ENCODE results near the gene PNKP. TPM values are rescaled to one million over a fixed set of nuclear protein-coding genes. Genes with fewer than 3 reads are reported as not detected.

Gene PNKP
- total and polyA plus RNA-seq, 10 of the 15 experiments (the other 5 are each of a cell fraction or from before 2014, with no cell fraction given): 2.9 to 82.3 (median 33.2) TPM

DNA sequence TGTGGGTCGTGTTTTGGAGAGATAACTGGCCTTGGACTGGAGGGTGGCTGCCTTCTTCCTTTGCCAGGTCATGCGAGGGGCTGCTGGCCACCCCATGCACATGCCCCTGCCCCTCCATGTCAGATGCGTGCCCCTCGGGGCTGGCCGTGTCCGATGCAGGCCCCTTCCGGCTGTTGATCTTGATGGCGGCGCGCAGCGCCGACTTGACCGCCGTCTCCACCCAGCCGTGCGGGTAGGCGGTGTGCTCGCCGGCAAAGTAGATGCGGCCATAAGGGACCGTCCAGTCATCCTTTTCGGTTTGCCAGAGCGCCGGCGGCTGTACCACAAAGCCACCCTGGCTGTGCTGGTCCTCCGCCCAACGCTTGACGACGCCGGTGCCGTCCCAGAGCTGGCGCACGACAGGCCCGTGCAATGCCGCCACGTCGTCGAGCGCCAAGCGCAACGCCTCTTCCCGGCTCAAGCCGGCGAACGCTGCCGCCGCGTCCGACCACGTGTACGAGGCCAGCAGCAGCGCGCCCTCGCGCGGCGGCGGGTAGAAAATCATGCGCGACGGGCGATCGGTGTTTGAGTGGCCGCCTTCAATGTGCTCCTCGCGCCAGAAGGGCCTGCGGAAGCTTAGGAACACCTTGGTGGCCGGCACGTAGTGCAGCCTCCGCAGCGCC, 22.4 kb upstream of the PNKP start:
- peak overlapping the region; percentile 63 for H2AFZ ChIP-seq (ENCODE audit: control insufficient read depth, low read depth, low read length)
- no peaks in the 10 kb centered on the region; the same call in 2 of the 3 replicates for H3K9me3 ChIP-seq (replicated peaks; ENCODE audit: control insufficient read depth, insufficient read depth, low read length)
- H3K27me3 ChIP-seq (replicated peaks in 1 of 2; ENCODE audit: control insufficient read depth in 2 of 2, insufficient read depth in 2 of 2, low read length in 1 of 2): no peaks in the 10 kb centered on the region
- RAD21 ChIA-PET (ENCODE audit: unreplicated experiment): interaction anchor here (0.7 to 2.5 kb wide), 7 partner anchors 17 to 123 kb away, joined by 3 to 14 read pairs (median 5); partner anchors contain the start of genes AP2A1, ATF5, NUP62 and PTOV1
- peaks cover 0 to 9% of the 10 kb centered on the region in 2 experiments; a peak in 3 of 4 replicates for H3K36me3 ChIP-seq (ENCODE audit: control insufficient read depth in 2 of 2, insufficient read depth in 2 of 2, low read length in 1 of 2)
- BruUV-seq (replicated peaks): no TSS peak
- H3K4me2 ChIP-seq (ENCODE audit: control insufficient read depth, insufficient read depth): peak overlapping the region; percentile 84
- in situ Hi-C loops (cut with MboI) (loop anchor here (25.0 kb wide), 1 partner anchor 1253 kb away; the partner anchor contains the start of genes CA11 and DBP), intact Hi-C loops (cut with micrococcal nuclease; ENCODE audit: unreplicated experiment) (loop anchor here (1.0 kb wide), 1 partner anchor 13 kb away; the partner anchor contains the start of genes AKT1S1 and TBC1D17)
- WGBS (ENCODE audit: insufficient coverage, insufficient replicate concordance, low lambda C conversion rate, missing lambda C conversion rate): 40% methylated on average over 71 of the region's 71 CpGs
- H3K9ac ChIP-seq (ENCODE audit: control insufficient read depth, insufficient read depth, low read length): no peak overlapping the region
- SMC1A ChIA-PET (ENCODE audit: uncharacterized antibody, unreplicated experiment): interaction anchor here (0.8 to 3.1 kb wide), 3 partner anchors 12 to 39 kb away, joined by 4 to 15 read pairs (median 5); partner anchors contain the start of genes ATF5 and NUP62
- peak; percentile 27 for FAIRE-seq
- H3K4me1 ChIP-seq (ENCODE audit: control insufficient read depth, insufficient read depth, low read length): peaks cover 25% of the 10 kb centered on the region
- H3K27ac ChIP-seq (ENCODE audit: control insufficient read depth, insufficient read depth): peak overlapping the region; percentile 18; the same call in 1 of the 2 replicates
- CTCF ChIA-PET: interaction anchor here (0.8 to 1.1 kb wide), 7 partner anchors 13 to 81 kb away, joined by 3 to 7 read pairs (median 4); partner anchors contain the start of genes AKT1S1, ATF5, NUP62 and TBC1D17
- peak overlapping the region; percentile 53; the same call in 1 of the 2 replicates for H3K4me3 ChIP-seq
- DNase-seq (ENCODE audit: low read depth, low spot score): no peak
- no peaks in the 10 kb centered on the region for H4K20me1 ChIP-seq (ENCODE audit: control insufficient read depth, insufficient read depth)
- peak; percentile 31 for ATAC-seq
- POLR2A ChIA-PET: interaction anchor here (0.6 to 3.6 kb wide), 10 partner anchors 8 to 529 kb away, joined by 3 to 33 read pairs (median 4); partner anchors contain the start of genes AKT1S1, ATF5, NUP62 and SPIB
- H3K79me2 ChIP-seq (ENCODE audit: control insufficient read depth, insufficient read depth, low read length): peaks cover 28% of the 10 kb centered on the region
- peak; percentile 40 for TF ChIP-seq RAD21 (IDR thresholded peaks at IDR 0.05; ENCODE audit: insufficient read depth, low read depth, low read length)
- TF ChIP-seq NRF1 (conservative IDR thresholded peaks at IDR 0.05; ENCODE audit: low read depth, low read length): no peak
- TF ChIP-seq SREBF1 (IDR thresholded peaks at IDR 0.05; ENCODE audit: low read length): no peak
- TF ChIP-seq, protein P1, sequence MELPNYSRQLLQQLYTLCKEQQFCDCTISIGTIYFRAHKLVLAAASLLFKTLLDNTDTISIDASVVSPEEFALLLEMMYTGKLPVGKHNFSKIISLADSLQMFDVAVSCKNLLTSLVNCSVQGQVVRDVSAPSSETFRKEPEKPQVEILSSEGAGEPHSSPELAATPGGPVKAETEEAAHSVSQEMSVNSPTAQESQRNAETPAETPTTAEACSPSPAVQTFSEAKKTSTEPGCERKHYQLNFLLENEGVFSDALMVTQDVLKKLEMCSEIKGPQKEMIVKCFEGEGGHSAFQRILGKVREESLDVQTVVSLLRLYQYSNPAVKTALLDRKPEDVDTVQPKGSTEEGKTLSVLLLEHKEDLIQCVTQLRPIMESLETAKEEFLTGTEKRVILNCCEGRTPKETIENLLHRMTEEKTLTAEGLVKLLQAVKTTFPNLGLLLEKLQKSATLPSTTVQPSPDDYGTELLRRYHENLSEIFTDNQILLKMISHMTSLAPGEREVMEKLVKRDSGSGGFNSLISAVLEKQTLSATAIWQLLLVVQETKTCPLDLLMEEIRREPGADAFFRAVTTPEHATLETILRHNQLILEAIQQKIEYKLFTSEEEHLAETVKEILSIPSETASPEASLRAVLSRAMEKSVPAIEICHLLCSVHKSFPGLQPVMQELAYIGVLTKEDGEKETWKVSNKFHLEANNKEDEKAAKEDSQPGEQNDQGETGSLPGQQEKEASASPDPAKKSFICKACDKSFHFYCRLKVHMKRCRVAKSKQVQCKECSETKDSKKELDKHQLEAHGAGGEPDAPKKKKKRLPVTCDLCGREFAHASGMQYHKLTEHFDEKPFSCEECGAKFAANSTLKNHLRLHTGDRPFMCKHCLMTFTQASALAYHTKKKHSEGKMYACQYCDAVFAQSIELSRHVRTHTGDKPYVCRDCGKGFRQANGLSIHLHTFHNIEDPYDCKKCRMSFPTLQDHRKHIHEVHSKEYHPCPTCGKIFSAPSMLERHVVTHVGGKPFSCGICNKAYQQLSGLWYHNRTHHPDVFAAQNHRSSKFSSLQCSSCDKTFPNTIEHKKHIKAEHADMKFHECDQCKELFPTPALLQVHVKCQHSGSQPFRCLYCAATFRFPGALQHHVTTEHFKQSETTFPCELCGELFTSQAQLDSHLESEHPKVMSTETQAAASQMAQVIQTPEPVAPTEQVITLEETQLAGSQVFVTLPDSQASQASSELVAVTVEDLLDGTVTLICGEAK (IDR thresholded peaks at IDR 0.05; ENCODE audit: borderline replicate concordance): no peak
- no peak for TF ChIP-seq HDAC6 (IDR thresholded peaks at IDR 0.05; ENCODE audit: unreplicated experiment)
- TF ChIP-seq, protein P2, sequence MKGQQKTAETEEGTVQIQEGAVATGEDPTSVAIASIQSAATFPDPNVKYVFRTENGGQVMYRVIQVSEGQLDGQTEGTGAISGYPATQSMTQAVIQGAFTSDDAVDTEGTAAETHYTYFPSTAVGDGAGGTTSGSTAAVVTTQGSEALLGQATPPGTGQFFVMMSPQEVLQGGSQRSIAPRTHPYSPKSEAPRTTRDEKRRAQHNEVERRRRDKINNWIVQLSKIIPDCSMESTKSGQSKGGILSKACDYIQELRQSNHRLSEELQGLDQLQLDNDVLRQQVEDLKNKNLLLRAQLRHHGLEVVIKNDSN (IDR thresholded peaks at IDR 0.05; ENCODE audit: borderline replicate concordance, extremely low read length, insufficient read depth, low read depth, low read length): peak; percentile 51
- TF ChIP-seq MEF2A (IDR thresholded peaks at IDR 0.05; ENCODE audit: insufficient read depth, low read depth, low read length): no peak
- TF ChIP-seq PML (IDR thresholded peaks at IDR 0.05; ENCODE audit: low read length): no peak
- TF ChIP-seq LARP7 (IDR thresholded peaks at IDR 0.05): peak; percentile 91
- TF ChIP-seq, protein P3, sequence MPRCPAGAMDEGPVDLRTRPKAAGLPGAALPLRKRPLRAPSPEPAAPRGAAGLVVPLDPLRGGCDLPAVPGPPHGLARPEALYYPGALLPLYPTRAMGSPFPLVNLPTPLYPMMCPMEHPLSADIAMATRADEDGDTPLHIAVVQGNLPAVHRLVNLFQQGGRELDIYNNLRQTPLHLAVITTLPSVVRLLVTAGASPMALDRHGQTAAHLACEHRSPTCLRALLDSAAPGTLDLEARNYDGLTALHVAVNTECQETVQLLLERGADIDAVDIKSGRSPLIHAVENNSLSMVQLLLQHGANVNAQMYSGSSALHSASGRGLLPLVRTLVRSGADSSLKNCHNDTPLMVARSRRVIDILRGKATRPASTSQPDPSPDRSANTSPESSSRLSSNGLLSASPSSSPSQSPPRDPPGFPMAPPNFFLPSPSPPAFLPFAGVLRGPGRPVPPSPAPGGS (IDR thresholded peaks at IDR 0.05; ENCODE audit: borderline replicate concordance, insufficient read depth, low read depth, low read length, poor library complexity, severe bottlenecking): no peak
- TF ChIP-seq SMAD1 (IDR thresholded peaks at IDR 0.05; ENCODE audit: low read depth, partially characterized antibody): no peak
- TF ChIP-seq RAD51 (IDR thresholded peaks at IDR 0.05): no peak
- peak; percentile 85 for TF ChIP-seq MXI1 (IDR thresholded peaks at IDR 0.05; ENCODE audit: low read depth, low read length)
- 0 out of 2 replicates have a peak, but pooled peaks have one; percentile 29 for TF ChIP-seq NR2F1 (conservative IDR thresholded peaks at IDR 0.05)
- TF ChIP-seq FOS (IDR thresholded peaks at IDR 0.05; ENCODE audit: borderline replicate concordance, extremely low read depth, insufficient read length): no peak
- peak; percentile 76; the same call in 1 of the 2 replicates for TF ChIP-seq IKZF1 (conservative IDR thresholded peaks at IDR 0.05)
